Adrenal gland (tissue), 12 donors: ENCODE data around the gene SERTAD1. TPM values are rescaled to one million over a fixed set of nuclear protein-coding genes. Genes with fewer than 3 reads are reported as not detected.

Source experiments
- DNase-seq, 7 donors: peaks; one replicate each; pipeline ENCODE4 v3.0.0-alpha.2; 2019 to 2020
- H3K27ac ChIP-seq, 5 donors: fragments of 200-600 bp; sonication (generic) in 4 of 5; 1 replicate in 3 of 5; 2 replicates in 2 of 5; pipeline versions ENCODE4 v1.5.1 to v1.8.0; 2016 to 2020; ENCODE audit warnings: mild to moderate bottlenecking in 1 of 5
- H3K27me3 ChIP-seq: fragments of 200-600 bp; 2 replicates; pipeline ENCODE4 v1.8.0; 2021
- H3K36me3 ChIP-seq, 2 donors: fragments of 200-600 bp; replicated peaks in 1 of 2; 1 replicate in 1 of 2; 2 replicates in 1 of 2; pipeline versions ENCODE4 v1.5.1 to v1.8.0; 2018 to 2022
- H3K4me1 ChIP-seq, 2 donors: fragments of 200-600 bp; replicated peaks in 1 of 2; 1 replicate in 1 of 2; 2 replicates in 1 of 2; pipeline versions ENCODE4 v1.5.1 to v1.8.0; 2018 to 2021
- H3K4me3 ChIP-seq, 4 donors: fragments of 200-600 bp; sonication (generic) in 3 of 4; one replicate each; pipeline ENCODE4 v1.5.1; 2016 to 2018
- H3K9me3 ChIP-seq, 3 donors: fragments of 200-600 bp; sonication (generic) in 1 of 3; replicated peaks in 1 of 3; 1 replicate in 2 of 3; 2 replicates in 1 of 3; pipeline versions ENCODE4 v1.5.1 to v1.8.0; 2016 to 2021
- CTCF ChIP-seq, 6 experiments: fragments of 450-650 bp in 4 of 6; fragments of 200-600 bp in 2 of 6; sonication (generic) in 1 of 6; IDR thresholded peaks; 1 replicate in 5 of 6; 2 replicates in 1 of 6; pipeline versions ENCODE4 v1.5.1 to v1.8.0; 2016 to 2021; ENCODE audit warnings: antibody characterized with exemption in 6 of 6, mild to moderate bottlenecking in 2 of 6, moderate library complexity in 1 of 6
- POLR2A ChIP-seq, 2 donors: fragments of 450-650 bp; IDR thresholded peaks; one replicate each; pipeline ENCODE4 v1.6.1; 2017; ENCODE audit warnings: antibody characterized with exemption in 2 of 2, mild to moderate bottlenecking in 2 of 2, moderate library complexity in 1 of 2
- WGBS, 4 donors: extraction: QIAGEN DNeasy Blood & Tissue Kit in 2 of 4; methylation state at CpG; one replicate each; pipeline versions ENCODE4 v1.1.5 to v1.1.7; 2013 to 2017; 5-methylcytosine and 5-hydroxymethylcytosine counted together
- intact Hi-C, 2 donors: fragments of 100-400 bp; cut with DNase I; formaldehyde crosslinking; loops; one replicate each; pipeline versions ENCODE4 v1.14.1 to v1.15.0; 2022 to 2023
- polyA plus RNA-seq, 3 donors: library from polyadenylated mRNA; stranded (reverse); fragments of 200-250 nt in 2 of 3; fragments of 350-450 nt in 1 of 3; fragmentation: Illumina TruSeq in 1 of 3; extraction: RNeasy Lipid Tissue Mini Kit (QIAGEN cat#74804) in 1 of 3; gene quantifications; one replicate each; pipeline ENCODE4 v1.2.3, GENCODE V29; 2013 to 2014
- total RNA-seq, 9 donors: library from RNA; depleted of rRNA in 4 of 9; stranded (reverse); fragments of >200 nt in 4 of 9; fragments of 120-200 nt in 1 of 9; fragmentation: NEBNext Ultra II Directional in 1 of 9; extraction: Animal tissue kit (Norgen Biotek cat#: 25700) in 1 of 9; gene quantifications; one replicate each; pipeline versions ENCODE4 v1.1.0 to v1.2.4, GENCODE V29; 2013 to 2023
- donor health status: healthy with polysubstance abuse.
- donor health status: Bipolar disorder and iron deficiency.
- donor health status: DM: yes; HTN: yes; CAD: no.
- donor health status: DM: no; HTN: no; CAD: no.
- donor health status: DM: no; HTN: no; CAD: no.
- donor health status: DM: yes; HTN: yes; CAD: no.

The SERTAD1 gene
- total and polyA plus RNA-seq, 12 donors, result 1.7 to 20.8 (median 13.0) TPM

DNA sequence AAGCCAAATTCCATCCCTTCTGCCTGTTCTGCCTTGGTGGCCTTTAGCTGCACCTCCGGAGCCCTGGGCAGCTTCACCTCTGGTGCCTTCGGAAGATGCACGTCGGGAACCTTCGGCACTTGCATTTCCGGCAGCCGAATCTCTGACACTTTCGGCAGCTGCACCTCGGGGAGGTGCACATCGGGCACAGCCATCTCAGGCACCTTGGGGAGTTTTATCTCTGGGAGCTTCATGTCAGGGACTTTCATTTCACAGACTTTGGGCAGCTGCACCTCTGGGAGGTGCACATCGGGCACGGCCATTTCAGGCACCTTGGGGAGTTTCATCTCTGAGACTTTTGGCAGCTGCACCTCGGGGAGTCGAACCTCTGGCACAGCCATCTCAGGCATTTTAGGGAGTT, 29.8 kb downstream of the SERTAD1 start:
- Histone ChIP-seq H3K27ac (no peak overlapping the region), H3K4me1 (peaks cover 0 to 14% of the 10 kb centered on the region in 2 donors), H3K27me3 (no peaks in the 10 kb centered on the region), H3K36me3 (no peaks in the 10 kb centered on the region), H3K9me3 (no peaks in the 10 kb centered on the region), H3K4me3 (no peak overlapping the region)
- intact Hi-C loops, result no loop called here
- DNase-seq, result no peak
- TF ChIP-seq CTCF (IDR thresholded peaks at IDR 0.05) (no peak), POLR2A (IDR thresholded peaks at IDR 0.05) (no peak)
- WGBS, 4 donors, result 87 to 97% (median 92%) methylated on average over 10 to 14 of the region's 14 CpGs

GRCh38 chr19:40394816-40395210, 31.0 kb downstream of the SERTAD1 start:
- no peak overlapping the region for H3K4me3 ChIP-seq
- no peaks in the 10 kb centered on the region for H3K9me3 ChIP-seq
- no peaks in the 10 kb centered on the region for H3K27me3 ChIP-seq
- no peak for DNase-seq
- no peak overlapping the region for H3K27ac ChIP-seq
- TF ChIP-seq CTCF (IDR thresholded peaks at IDR 0.05), result no peak
- TF ChIP-seq POLR2A (IDR thresholded peaks at IDR 0.05), result no peak
- WGBS, 4 donors, result 70 to 84% (median 76%) methylated on average over 4 to 13 of the region's 13 CpGs
- H3K4me1 ChIP-seq, result peaks cover 0 to 8% of the 10 kb centered on the region in 2 donors
- intact Hi-C loops, result no loop called here
- H3K36me3 ChIP-seq, result no peaks in the 10 kb centered on the region

DNA sequence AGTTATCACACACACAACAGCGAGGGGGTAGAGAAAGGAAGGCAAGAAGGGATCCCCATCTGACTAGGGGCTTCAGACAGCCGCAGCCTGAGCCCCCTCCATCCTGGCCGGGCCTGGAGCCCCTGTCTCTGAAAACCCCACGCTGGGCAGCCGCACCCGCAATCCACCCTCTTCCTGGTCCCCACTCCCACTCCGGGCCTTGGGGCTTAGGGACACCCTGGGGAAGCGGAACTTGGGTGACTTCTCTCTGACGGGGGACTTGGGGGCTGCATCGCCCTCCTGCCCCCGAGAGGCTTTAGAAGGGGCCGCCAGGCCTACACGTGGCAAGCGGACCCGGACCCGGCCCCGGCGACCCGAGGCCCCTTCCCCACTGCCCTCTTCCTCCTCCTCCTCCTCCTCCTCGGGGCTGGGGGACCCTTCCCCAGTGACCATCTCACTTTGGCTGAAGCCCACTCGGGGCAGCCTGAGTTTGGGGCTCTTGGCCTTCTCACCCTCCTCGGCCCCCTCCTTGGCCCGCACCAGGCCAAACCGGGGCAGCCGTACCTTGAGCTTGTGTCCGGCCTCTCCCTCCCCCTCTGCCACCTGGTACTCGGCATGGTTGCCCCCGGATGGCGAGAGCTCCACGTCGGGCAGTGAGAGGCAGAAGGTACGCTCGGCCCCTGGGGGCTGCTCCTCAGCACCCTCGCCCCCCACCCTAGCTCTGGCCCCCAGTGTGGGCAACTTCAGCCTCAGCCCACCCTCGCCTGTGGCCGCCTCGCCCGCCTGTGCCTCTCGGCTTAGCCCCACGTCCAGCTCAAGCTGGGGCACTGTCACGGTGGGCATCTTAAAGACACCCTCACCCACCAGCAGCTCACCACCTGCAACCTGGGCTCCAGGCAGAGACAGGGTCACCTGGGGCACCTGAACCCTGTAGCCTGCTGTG, 31.6 kb downstream of the SERTAD1 start:
- TF ChIP-seq CTCF (IDR thresholded peaks at IDR 0.05) (no peak), POLR2A (IDR thresholded peaks at IDR 0.05) (no peak)
- Histone ChIP-seq H3K9me3 (no peaks in the 10 kb centered on the region), H3K4me1 (peaks cover 0 to 8% of the 10 kb centered on the region in 2 donors), H3K4me3 (no peak overlapping the region), H3K27ac (no peak overlapping the region), H3K36me3 (no peaks in the 10 kb centered on the region), H3K27me3 (no peaks in the 10 kb centered on the region)
- intact Hi-C loops, result no loop called here
- DNase-seq, result no peak
- 88 to 94% (median 93%) methylated on average over 23 to 41 of the region's 41 CpGs for WGBS, 4 donors

- H3K4me3 ChIP-seq, result no peak overlapping the region
- no peaks in the 10 kb centered on the region for H3K27me3 ChIP-seq
- H3K27ac ChIP-seq, result peak overlapping the region in 3 of 5 donors; percentile 3 to 21 (median 10)
- intact Hi-C loops, result no loop called here
- 24 to 40% (median 30%) methylated on average over 6 to 9 of the region's 9 CpGs for WGBS, 4 donors
- peak in 2 of 7 donors; percentile 44 to 45 for DNase-seq
- H3K36me3 ChIP-seq, result no peaks in the 10 kb centered on the region
- no peak for TF ChIP-seq POLR2A (IDR thresholded peaks at IDR 0.05)
- TF ChIP-seq CTCF (IDR thresholded peaks at IDR 0.05), result peak in 5 of 6 experiments; percentile 16 to 50 (median 39)
- no peaks in the 10 kb centered on the region for H3K9me3 ChIP-seq
- H3K4me1 ChIP-seq, result peaks cover 7 to 8% of the 10 kb centered on the region in 2 donors
Observed at GRCh38 chr19:40392894-40393517, 32.8 kb downstream of the SERTAD1 start.
